Liver (tissue), 9 donors: ENCODE measurements around the gene SPTBN4. TPM values are rescaled to one million over a fixed set of nuclear protein-coding genes. Genes with fewer than 3 reads are reported as not detected.

Experiments
- DNase-seq: peaks from one replicate; pipeline ENCODE4 v3.0.0-alpha.2; 2017; ENCODE audit warnings: low spot score
- H3K27ac ChIP-seq, 2 donors: one replicate each; pipeline ENCODE4 v1.7.0; 2013; ENCODE audit warnings: inconsistent platforms in 2 of 2, low read length in 2 of 2, control low read depth in 1 of 2, low read depth in 1 of 2, mild to moderate bottlenecking in 1 of 2
- H3K27me3 ChIP-seq, 4 donors: one replicate each; pipeline versions ENCODE4 v1.6.1 to v1.7.0; 2013; ENCODE audit warnings: low read length in 3 of 4, inconsistent platforms in 1 of 4, mild to moderate bottlenecking in 1 of 4, moderate library complexity in 1 of 4; ENCODE audit not compliant: control insufficient read depth in 4 of 4, insufficient read depth in 4 of 4
- H3K36me3 ChIP-seq, 4 donors: one replicate each; pipeline versions ENCODE4 v1.6.1 to v1.7.0; 2013; ENCODE audit warnings: low read length in 3 of 4, mild to moderate bottlenecking in 3 of 4, low read depth in 1 of 4, moderate library complexity in 1 of 4; ENCODE audit not compliant: control insufficient read depth in 4 of 4, insufficient read depth in 3 of 4
- H3K4me1 ChIP-seq, 4 donors: one replicate each; pipeline versions ENCODE4 v1.6.1 to v1.7.0; 2013; ENCODE audit warnings: low read length in 3 of 4, mild to moderate bottlenecking in 3 of 4, moderate library complexity in 1 of 4; ENCODE audit not compliant: control insufficient read depth in 4 of 4, insufficient read depth in 4 of 4
- H3K4me3 ChIP-seq, 3 donors: one replicate each; pipeline versions ENCODE4 v1.6.1 to v1.7.0; 2013; ENCODE audit warnings: low read length in 3 of 3, control low read depth in 1 of 3, low read depth in 1 of 3, mild to moderate bottlenecking in 1 of 3
- H3K9ac ChIP-seq, 2 donors: one replicate each; pipeline ENCODE4 v1.7.0; 2013; ENCODE audit warnings: low read length in 2 of 2, mild to moderate bottlenecking in 2 of 2, moderate library complexity in 2 of 2, control low read depth in 1 of 2, low read depth in 1 of 2
- H3K9me3 ChIP-seq, 4 donors: one replicate each; pipeline versions ENCODE4 v1.6.1 to v1.7.0; 2013; ENCODE audit warnings: low read length in 3 of 4; ENCODE audit not compliant: control insufficient read depth in 4 of 4
- FOXA2 ChIP-seq: IDR thresholded peaks from 2 replicates; pipeline ENCODE4 v1.6.1; 2016; ENCODE audit warnings: antibody characterized with exemption
- HNF4G ChIP-seq: IDR thresholded peaks from 2 replicates; pipeline ENCODE4 v1.6.1; 2016; ENCODE audit warnings: antibody characterized with exemption
- JUND ChIP-seq, 2 donors: IDR thresholded peaks; 2 replicates each; pipeline ENCODE4 v1.6.1; 2016; ENCODE audit warnings: antibody characterized with exemption in 2 of 2
- MAX ChIP-seq: IDR thresholded peaks from 2 replicates; pipeline ENCODE4 v1.6.1; 2016; ENCODE audit warnings: antibody characterized with exemption
- RAD21 ChIP-seq, 2 donors: IDR thresholded peaks; 2 replicates each; pipeline ENCODE4 v1.6.1; 2016; ENCODE audit warnings: antibody characterized with exemption in 2 of 2, mild to moderate bottlenecking in 2 of 2
- REST ChIP-seq: IDR thresholded peaks from 2 replicates; pipeline ENCODE4 v1.6.1; 2016; ENCODE audit warnings: antibody characterized with exemption, mild to moderate bottlenecking
- RXRA ChIP-seq, 2 donors: IDR thresholded peaks; 2 replicates each; pipeline ENCODE4 v1.6.1; 2017 to 2018; ENCODE audit warnings: antibody characterized with exemption in 2 of 2, mild to moderate bottlenecking in 1 of 2
- SP1 ChIP-seq: IDR thresholded peaks from 2 replicates; pipeline ENCODE4 v1.6.1; 2018; ENCODE audit warnings: antibody characterized with exemption, mild to moderate bottlenecking
- TAF1 ChIP-seq: conservative IDR thresholded peaks from 2 replicates; pipeline ENCODE4 v1.6.1; 2016; ENCODE audit warnings: antibody characterized with exemption, mild to moderate bottlenecking
- YY1 ChIP-seq: IDR thresholded peaks from 2 replicates; pipeline ENCODE4 v1.6.1; 2016; ENCODE audit warnings: antibody characterized with exemption, mild to moderate bottlenecking
- ZBTB33 ChIP-seq: IDR thresholded peaks from 2 replicates; pipeline ENCODE4 v1.6.1; 2016; ENCODE audit warnings: antibody characterized with exemption
- WGBS: extraction: QIAGEN DNeasy Blood & Tissue Kit; methylation state at CpG from one replicate; pipeline ENCODE4 v1.1.7; 2013; 5-methylcytosine and 5-hydroxymethylcytosine counted together
- polyA plus RNA-seq, 2 donors: library from polyadenylated mRNA; stranded (reverse) in 1 of 2; unstranded in 1 of 2; fragments of 200-250 nt in 1 of 2; fragments of >200 nt in 1 of 2; fragmentation: Nextera tagmentation in 1 of 2; extraction: Ambion mirVana in 1 of 2; gene quantifications; one replicate each; pipeline versions ENCODE4 v1.2.1 to v1.2.3, GENCODE V29; 2013 to 2015
- total RNA-seq, 2 donors: library from RNA; depleted of rRNA; stranded (reverse); fragments of >200 nt; gene quantifications; one replicate each; pipeline ENCODE4 v1.2.3, GENCODE V29; 2014
- TF ChIP-seq, protein P1 (sequence below): fragments of 150-350 bp; IDR thresholded peaks from 2 replicates; pipeline ENCODE4 v1.5.1; 2017; ENCODE audit warnings: improper control_type of control experiment, low read depth, low read length; ENCODE audit not compliant: missing input control
- TF ChIP-seq, protein P2 (sequence below): IDR thresholded peaks from 2 replicates; pipeline ENCODE4 v1.6.1; 2016; ENCODE audit warnings: antibody characterized with exemption
- donor health status: healthy.
- donor health status: healthy.
- donor health status: healthy.
- donor health status: healthy.
- donor health status: healthy.

Gene SPTBN4
- total and polyA plus RNA-seq, 4 donors: 0.13 to 1.1 (median 0.62) TPM

DNA sequence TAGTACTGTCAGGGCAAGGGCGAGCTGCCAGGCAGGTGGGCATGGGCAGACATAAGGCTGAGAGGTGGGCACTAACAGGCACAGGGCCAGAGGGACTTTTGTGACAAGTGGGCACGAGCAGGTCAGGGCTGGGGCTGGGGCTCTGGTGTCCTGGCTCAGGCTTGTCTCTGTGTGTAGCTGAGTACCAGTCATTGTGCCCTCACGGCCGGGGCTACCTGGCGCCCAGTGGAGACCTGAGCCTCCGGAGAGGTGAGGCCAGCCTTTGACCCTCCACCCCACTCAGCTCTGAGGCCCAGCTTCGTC, 155.9 kb downstream of the SPTBN4 start:
- H3K27ac ChIP-seq: no peak overlapping the region
- H3K4me1 ChIP-seq: no peaks in the 10 kb centered on the region
- H3K4me3 ChIP-seq: no peak overlapping the region
- H3K9ac ChIP-seq: no peak overlapping the region
- no peak for DNase-seq
- H3K36me3 ChIP-seq: no peaks in the 10 kb centered on the region
- WGBS: 83% methylated on average over 7 of the region's 7 CpGs
- H3K9me3 ChIP-seq: no peaks in the 10 kb centered on the region
- TF ChIP-seq YY1 (no peak), RAD21 (IDR thresholded peaks at IDR 0.05) (no peak), FOXA2 (no peak), JUND (IDR thresholded peaks at IDR 0.05) (no peak), HNF4G (no peak), ZBTB33 (no peak), TAF1 (no peak), REST (no peak), SP1 (no peak)
- TF ChIP-seq, protein P1, sequence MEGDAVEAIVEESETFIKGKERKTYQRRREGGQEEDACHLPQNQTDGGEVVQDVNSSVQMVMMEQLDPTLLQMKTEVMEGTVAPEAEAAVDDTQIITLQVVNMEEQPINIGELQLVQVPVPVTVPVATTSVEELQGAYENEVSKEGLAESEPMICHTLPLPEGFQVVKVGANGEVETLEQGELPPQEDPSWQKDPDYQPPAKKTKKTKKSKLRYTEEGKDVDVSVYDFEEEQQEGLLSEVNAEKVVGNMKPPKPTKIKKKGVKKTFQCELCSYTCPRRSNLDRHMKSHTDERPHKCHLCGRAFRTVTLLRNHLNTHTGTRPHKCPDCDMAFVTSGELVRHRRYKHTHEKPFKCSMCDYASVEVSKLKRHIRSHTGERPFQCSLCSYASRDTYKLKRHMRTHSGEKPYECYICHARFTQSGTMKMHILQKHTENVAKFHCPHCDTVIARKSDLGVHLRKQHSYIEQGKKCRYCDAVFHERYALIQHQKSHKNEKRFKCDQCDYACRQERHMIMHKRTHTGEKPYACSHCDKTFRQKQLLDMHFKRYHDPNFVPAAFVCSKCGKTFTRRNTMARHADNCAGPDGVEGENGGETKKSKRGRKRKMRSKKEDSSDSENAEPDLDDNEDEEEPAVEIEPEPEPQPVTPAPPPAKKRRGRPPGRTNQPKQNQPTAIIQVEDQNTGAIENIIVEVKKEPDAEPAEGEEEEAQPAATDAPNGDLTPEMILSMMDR: no peak
- TF ChIP-seq, protein P2, sequence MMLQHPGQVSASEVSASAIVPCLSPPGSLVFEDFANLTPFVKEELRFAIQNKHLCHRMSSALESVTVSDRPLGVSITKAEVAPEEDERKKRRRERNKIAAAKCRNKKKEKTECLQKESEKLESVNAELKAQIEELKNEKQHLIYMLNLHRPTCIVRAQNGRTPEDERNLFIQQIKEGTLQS: no peak
- H3K27me3 ChIP-seq: no peaks in the 10 kb centered on the region

DNA sequence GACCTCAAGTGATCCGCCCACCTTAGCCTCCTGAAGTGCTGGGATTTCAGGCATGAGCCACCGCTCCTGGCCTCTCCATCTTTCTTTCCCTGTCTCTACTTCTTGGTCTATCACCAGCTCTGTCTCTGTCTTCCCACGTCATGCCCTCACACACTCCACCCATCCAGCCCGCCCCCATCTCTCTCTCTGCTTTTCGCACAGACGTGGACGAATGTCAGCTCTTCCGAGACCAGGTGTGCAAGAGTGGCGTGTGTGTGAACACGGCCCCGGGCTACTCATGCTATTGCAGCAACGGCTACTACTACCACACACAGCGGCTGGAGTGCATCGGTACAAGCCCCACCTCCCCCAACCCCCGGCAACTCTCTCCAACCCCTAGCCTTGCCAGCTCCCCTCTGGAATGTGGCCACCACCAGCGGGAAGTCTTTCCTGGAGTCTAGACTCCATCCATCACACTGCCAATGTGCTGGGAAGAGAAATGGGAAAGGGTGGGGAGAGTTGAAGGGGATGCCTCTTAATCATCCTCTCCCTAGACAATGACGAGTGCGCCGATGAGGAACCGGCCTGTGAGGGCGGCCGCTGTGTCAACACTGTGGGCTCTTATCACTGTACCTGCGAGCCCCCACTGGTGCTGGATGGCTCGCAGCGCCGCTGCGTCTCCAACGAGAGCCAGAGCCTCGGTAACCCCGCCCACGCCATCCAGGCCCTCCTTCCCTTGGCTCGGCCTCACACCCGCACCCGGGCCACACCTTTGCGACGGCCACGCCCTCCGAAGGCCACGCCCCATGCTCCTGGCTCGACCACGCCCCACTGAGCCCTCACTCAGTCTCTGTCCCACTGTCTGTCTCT, 156.8 kb downstream of the SPTBN4 start:
- no peaks in the 10 kb centered on the region for H3K9me3 ChIP-seq
- no peaks in the 10 kb centered on the region for H3K4me1 ChIP-seq
- H3K27me3 ChIP-seq: no peaks in the 10 kb centered on the region
- H3K9ac ChIP-seq: no peak overlapping the region
- no peak overlapping the region for H3K27ac ChIP-seq
- peak; percentile 81 for DNase-seq
- H3K36me3 ChIP-seq: no peaks in the 10 kb centered on the region
- no peak overlapping the region for H3K4me3 ChIP-seq
- WGBS: 36% methylated on average over 41 of the region's 41 CpGs
- TF ChIP-seq, protein P2: no peak
- TF ChIP-seq MAX: no peak
- TF ChIP-seq ZBTB33: no peak
- no peak for TF ChIP-seq REST
- TF ChIP-seq, protein P1: no peak
- TF ChIP-seq TAF1: no peak
- no peak for TF ChIP-seq RXRA (IDR thresholded peaks at IDR 0.05)
